ENCODE data around the gene COL11A2. TPM values are rescaled to one million over a fixed set of nuclear protein-coding genes. Genes with fewer than 3 reads are reported as not detected.

COL11A2 gene
- total RNA-seq, 1 experiment from 2014 or later: 2.3 TPM

DNA sequence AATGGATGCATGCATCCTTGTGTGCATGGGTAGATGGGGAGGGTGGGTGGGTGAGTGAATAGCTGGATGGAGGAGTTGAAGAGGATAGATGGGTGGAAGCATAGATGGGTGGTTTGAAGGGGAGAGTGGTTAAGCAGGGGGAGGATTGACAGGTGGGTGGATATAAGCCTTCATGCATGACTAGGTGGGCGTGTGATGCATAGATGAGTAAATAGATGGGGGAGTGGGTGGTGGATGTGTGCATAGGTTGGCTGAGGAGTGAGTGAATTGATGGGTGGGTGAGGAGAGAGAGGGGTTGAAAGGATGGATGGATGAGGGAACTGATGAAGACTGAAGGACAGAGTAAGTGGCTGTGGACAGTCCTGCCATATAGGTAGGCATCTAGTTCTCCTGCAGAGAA lies 4.5 kb downstream of the COL11A2 start:
- H3K4me1 Mint-ChIP-seq: peaks cover 18 to 25% of the 10 kb centered on the region in 2 experiments
- Histone ChIP-seq H2AK5ac (ENCODE audit: insufficient read length, low read length) (no peak overlapping the region), H3K23me2 (ENCODE audit: insufficient read length, low read depth, low read length, poor library complexity, severe bottlenecking) (peaks cover 8% of the 10 kb centered on the region), H3K18ac (ENCODE audit: insufficient read length, low read depth, low read length) (no peak overlapping the region), H4K8ac (replicated peaks; ENCODE audit: insufficient read length, low read depth, low read length) (no peak overlapping the region), H4K91ac (ENCODE audit: insufficient read length, low read depth, low read length) (no peak overlapping the region), H2AFZ (ENCODE audit: low read length) (no peak overlapping the region), H3K27me3 (ENCODE audit: insufficient read depth, low read length) (peaks cover 3% of the 10 kb centered on the region; the same call in 1 of the 2 replicates), H2BK120ac (ENCODE audit: low read depth, low read length, poor library complexity, severe bottlenecking) (no peak overlapping the region), H3K79me1 (ENCODE audit: insufficient read depth, low read depth, low read length, poor library complexity, severe bottlenecking) (no peaks in the 10 kb centered on the region), H3K23ac (ENCODE audit: insufficient read length, low read depth, low read length) (no peak overlapping the region), H3K9ac (ENCODE audit: extremely low read depth, insufficient read length, low read length) (no peak overlapping the region), H3K27ac (ENCODE audit: insufficient read length, low read depth, low read length) (no peak overlapping the region), H3K56ac (ENCODE audit: insufficient read length, low read depth, low read length) (no peak overlapping the region), H2BK20ac (ENCODE audit: low read depth, low read length, poor library complexity, severe bottlenecking) (no peak overlapping the region), H2BK5ac (ENCODE audit: insufficient read length, low read length) (no peak overlapping the region), H4K5ac (ENCODE audit: insufficient read length, low read depth, low read length) (no peak overlapping the region), H3K9me3 (ENCODE audit: control insufficient read depth, low read depth, low read length) (no peaks in the 10 kb centered on the region), H2BK12ac (ENCODE audit: insufficient read length, low read depth, low read length) (no peak overlapping the region), H3K4me2 (ENCODE audit: insufficient read depth, insufficient read length, low read length) (no peak overlapping the region), H3K14ac (ENCODE audit: insufficient read depth, low read length) (no peak overlapping the region), H4K20me1 (ENCODE audit: control insufficient read depth, insufficient read depth, insufficient read length) (no peaks in the 10 kb centered on the region), H3K4me1 (ENCODE audit: insufficient read depth, low read length) (no peaks in the 10 kb centered on the region; the same call in 1 of the 2 replicates), H2BK15ac (ENCODE audit: low read depth, low read length) (no peak overlapping the region), H3K79me2 (ENCODE audit: insufficient read depth, low read length) (no peaks in the 10 kb centered on the region), H3T11ph (ENCODE audit: low read length) (no peak overlapping the region), H3K4ac (ENCODE audit: low read depth, low read length) (no peak overlapping the region)
- no CpG with 5 or more reads among the region's 1 CpG for WGBS (ENCODE audit: extremely low coverage, insufficient read length, low lambda C conversion rate)
- peaks cover 73% of the 10 kb centered on the region for H3K27me3 Mint-ChIP-seq (ENCODE audit: low read depth)
- TF ChIP-seq CTCF (conservative IDR thresholded peaks at IDR 0.05): no peak
- no peak overlapping the region for H3K27ac Mint-ChIP-seq
- no peak overlapping the region for H3K4me3 Mint-ChIP-seq
- no peaks in the 10 kb centered on the region; a peak in 1 of 7 replicates for H3K36me3 Mint-ChIP-seq (ENCODE audit: insufficient read depth in 1 of 3, low read depth in 3 of 3)
- no peaks in the 10 kb centered on the region; a peak in 1 of 5 replicates for H3K9me3 Mint-ChIP-seq
- DNase-seq: no peak
